GM12873 (cell line): ENCODE results near the gene CA14.

Source experiments
- TF ChIP-seq, protein P1 (sequence below): IDR thresholded peaks from 2 replicates; pipeline ENCODE4 v1.5.1; 2012; ENCODE audit warnings: low read depth, mild to moderate bottlenecking, moderate library complexity, low read length, control low read depth; ENCODE audit not compliant: insufficient read depth; ENCODE audit errors: missing control alignments

CA14 gene

DNA sequence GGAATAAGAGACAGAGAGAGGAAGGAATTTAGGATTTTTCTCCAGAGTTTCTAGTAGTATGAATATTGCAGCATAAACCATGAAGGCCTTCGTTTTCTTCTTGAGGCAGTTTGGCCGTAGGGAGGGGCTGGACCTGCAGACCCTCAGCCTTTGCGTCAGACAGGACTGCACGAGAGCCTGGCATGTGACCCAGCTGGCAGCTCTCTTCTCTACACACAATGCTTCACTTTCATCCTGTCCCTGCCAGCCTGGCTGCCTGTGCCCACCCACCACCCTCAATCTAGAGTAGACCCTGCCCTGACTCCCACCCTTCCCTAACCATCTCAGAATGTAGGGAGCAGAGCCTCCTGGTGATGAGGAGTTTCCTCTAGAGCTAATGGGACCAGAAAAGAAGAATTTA lies 1.6 kb downstream of the CA14 start:
- TF ChIP-seq, protein P1, sequence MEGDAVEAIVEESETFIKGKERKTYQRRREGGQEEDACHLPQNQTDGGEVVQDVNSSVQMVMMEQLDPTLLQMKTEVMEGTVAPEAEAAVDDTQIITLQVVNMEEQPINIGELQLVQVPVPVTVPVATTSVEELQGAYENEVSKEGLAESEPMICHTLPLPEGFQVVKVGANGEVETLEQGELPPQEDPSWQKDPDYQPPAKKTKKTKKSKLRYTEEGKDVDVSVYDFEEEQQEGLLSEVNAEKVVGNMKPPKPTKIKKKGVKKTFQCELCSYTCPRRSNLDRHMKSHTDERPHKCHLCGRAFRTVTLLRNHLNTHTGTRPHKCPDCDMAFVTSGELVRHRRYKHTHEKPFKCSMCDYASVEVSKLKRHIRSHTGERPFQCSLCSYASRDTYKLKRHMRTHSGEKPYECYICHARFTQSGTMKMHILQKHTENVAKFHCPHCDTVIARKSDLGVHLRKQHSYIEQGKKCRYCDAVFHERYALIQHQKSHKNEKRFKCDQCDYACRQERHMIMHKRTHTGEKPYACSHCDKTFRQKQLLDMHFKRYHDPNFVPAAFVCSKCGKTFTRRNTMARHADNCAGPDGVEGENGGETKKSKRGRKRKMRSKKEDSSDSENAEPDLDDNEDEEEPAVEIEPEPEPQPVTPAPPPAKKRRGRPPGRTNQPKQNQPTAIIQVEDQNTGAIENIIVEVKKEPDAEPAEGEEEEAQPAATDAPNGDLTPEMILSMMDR, result no peak

DNA sequence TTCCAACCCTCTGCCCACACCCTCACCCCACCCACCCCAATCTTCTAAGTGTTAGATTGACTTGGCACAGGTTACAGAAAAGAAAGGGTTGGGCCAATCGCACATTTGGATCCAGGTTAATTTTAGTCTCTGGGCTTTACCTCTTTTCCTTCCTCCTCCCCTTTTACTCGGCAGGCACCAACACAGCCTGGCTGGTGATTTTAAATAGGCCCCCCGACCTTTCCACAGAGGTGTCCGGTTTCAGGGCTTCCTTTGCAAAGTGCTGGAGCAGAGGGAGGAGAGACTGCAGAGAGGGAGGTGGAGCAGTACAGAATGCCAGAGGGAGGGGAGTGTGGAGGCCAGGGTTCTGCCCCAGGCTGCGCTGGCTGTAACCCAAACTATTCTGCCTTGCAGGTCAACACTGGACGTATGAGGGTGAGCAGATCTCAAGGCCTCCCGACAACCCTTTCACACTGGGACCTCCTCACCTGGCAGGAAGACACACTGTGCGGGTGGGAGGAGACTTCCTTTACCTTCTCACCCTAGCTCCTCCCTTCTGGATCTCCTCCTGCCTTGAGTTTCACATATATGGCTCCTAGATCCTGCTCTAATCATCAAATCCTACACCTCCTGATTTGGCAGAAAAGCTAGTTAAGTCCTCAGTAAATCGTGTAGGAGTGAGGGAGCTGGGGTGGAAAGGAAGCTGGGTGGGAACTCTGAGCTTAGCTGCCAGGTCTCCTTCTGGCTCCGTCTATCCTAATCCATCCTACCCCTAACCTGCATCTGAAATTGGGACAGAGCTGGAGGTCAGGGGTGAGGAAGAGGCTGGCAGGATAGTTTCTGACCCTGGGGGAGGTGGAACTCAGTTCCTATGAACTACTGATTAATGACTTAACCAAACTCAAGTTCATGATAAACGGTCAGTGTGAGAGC lies 2.4 kb downstream of the CA14 start:
- TF ChIP-seq, protein P1, result no peak

DNA sequence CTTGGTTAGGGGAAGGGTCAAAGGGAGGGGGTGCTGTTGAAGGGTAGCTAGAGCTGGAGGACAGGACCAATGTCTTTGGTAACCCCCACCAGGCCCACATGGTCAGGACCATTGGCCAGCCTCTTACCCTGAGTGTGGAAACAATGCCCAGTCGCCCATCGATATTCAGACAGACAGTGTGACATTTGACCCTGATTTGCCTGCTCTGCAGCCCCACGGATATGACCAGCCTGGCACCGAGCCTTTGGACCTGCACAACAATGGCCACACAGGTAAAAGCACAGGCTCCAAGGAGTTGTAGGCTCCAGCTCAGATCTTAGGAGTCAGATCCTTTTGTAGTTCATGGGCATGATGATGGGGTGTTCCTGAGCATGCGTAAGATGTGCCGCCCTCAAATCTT lies 3.8 kb downstream of the CA14 start:
- TF ChIP-seq, protein P1, result no peak

DNA sequence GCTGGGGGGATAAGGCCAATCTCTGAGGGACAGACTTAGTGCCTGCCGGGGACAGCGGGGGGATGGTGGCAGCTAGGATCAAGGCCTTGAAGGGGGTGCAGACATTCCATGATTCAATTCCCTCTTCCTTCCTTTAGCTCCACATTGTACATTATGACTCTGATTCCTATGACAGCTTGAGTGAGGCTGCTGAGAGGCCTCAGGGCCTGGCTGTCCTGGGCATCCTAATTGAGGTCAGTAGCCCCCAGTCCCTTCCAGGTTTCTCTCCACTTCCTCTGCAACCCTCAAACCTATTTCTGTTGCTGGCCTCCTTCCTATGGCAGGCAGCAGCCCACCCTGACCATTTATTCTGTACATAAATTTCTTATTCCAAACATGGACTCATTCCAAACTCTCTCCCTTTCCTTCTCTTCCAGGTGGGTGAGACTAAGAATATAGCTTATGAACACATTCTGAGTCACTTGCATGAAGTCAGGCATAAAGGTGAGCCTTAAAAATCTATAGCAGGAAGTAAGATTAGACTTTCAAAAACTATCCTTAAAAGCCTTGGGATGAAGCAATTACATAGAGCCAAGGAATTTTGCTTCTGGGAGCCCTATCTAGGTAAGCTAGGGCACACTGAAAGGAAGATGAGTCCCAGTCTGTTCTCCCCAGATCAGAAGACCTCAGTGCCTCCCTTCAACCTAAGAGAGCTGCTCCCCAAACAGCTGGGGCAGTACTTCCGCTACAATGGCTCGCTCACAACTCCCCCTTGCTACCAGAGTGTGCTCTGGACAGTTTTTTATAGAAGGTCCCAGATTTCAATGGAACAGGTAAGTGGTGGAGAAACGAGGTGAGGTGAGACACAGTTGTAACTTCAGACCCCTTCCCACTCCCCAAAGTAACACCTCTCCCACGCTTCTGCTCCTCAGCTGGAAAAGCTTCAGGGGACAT lies 5.1 kb downstream of the CA14 start:
- TF ChIP-seq, protein P1, result no peak

DNA sequence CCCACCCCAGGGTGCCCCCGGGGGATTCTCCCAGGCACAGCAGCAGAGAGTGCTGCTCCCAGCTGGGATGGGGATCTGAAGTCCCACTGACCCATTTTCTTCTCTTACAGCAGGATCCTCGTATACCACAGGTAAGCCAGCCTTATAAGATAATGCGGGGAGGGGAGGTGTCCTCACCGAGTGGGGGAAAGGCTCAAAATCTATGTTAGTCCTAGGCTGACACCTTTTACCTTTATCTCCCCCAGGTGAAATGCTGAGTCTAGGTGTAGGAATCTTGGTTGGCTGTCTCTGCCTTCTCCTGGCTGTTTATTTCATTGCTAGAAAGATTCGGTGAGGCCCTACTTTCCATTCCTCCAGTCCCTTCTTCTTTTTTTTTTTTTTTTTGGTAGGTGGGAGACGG lies 6.0 kb downstream of the CA14 start:
- TF ChIP-seq, protein P1, result no peak

DNA sequence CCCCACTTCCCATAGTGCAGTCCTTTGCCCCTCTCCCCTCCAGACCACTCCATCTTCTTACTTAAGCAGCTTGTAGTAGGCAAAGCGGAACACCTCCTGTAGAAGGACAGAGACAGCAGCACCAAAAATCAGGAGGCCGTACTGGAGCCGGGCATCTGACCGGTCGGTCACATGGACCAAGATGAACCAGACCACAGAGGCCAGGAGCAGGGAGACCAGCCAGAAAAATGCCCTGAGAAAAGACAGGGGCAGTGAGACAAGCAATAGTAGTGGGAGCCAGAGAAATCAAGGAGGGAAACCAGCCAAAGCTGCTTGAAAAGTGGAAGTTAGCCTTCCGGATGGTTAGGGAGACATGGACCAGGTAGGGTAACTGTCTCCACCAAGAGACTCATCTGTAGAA lies 10.3 kb downstream of the CA14 start:
- TF ChIP-seq, protein P1, result no peak

DNA sequence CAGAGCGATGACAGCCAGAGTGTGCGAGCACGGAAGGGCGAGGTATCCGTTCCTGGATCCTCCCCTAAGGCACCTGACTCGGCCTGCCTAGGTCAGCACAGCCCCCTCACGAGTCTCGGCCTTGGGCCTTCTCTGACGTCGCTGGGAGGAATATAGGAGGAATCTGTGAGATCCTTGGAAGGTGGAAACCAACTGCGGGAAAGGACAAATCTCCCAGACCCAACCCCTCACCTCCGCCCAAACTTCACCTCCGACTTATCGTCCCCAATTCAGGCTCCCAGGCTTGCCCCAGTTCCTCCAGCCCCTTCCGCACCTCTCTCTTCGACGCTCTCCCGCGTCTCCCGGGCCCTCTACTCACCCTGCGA lies 10.7 kb downstream of the CA14 start:
- TF ChIP-seq, protein P1, result no peak
